SK-N-SH (cell line): Measurements from ENCODE around the gene ARHGDIG. TPM values are rescaled to one million over a fixed set of nuclear protein-coding genes. Genes with fewer than 3 reads are reported as not detected.

ENCODE experiments used
- CTCF ChIA-PET: fragments of 300-600, 350-600 bp; formaldehyde crosslinking; extraction: SDS; loops from one replicate; lab custom pipeline; 2021; lab: Yijun Ruan, JAX
- POLR2A ChIA-PET: fragments of 350-600 bp; sonication (Branson Sonifier 250); formaldehyde crosslinking; extraction: SDS; loops from one replicate; lab custom pipeline; 2020; ENCODE audit warnings: antibody characterized with exemption, inconsistent platforms; lab: Yijun Ruan, JAX
- DNase-seq: peaks from one replicate; pipeline ENCODE4 v3.0.0; 2012
- H2AFZ ChIP-seq: fragments of 200-600 bp; sonication (generic); 2 replicates; pipeline ENCODE4 v1.8.1; 2016; ENCODE audit warnings: antibody characterized with exemption, mild to moderate bottlenecking, low read depth
- H3F3A ChIP-seq: fragments of 200-600 bp; sonication (generic); replicated peaks from 2 replicates; pipeline ENCODE3; 2016; ENCODE audit warnings: antibody characterized with exemption, mild to moderate bottlenecking; ENCODE audit not compliant: insufficient read depth
- H3K27ac ChIP-seq, 2 experiments: fragments of 200-500 bp in 1 of 2; fragments of 200-600 bp in 1 of 2; sonication (Bioruptor generic) in 1 of 2; sonication (generic), shearing (Covaris generic) in 1 of 2; 2 replicates each; pipeline versions ENCODE4 v1.5.1 to v1.6.1; 2014 to 2016; ENCODE audit warnings: low read depth in 2 of 2, inconsistent platforms in 1 of 2, low read length in 1 of 2, mild to moderate bottlenecking in 1 of 2, mixed read lengths in 1 of 2
- H3K27me3 ChIP-seq: fragments of 200-600 bp; sonication (generic), shearing (Covaris generic); 2 replicates; pipeline ENCODE4 v1.6.1; 2016; ENCODE audit warnings: mixed run types; ENCODE audit not compliant: insufficient read depth
- H3K36me3 ChIP-seq, 2 experiments: fragments of 200-500 bp in 1 of 2; fragments of 200-600 bp in 1 of 2; sonication (Bioruptor generic) in 1 of 2; sonication (generic) in 1 of 2; replicated peaks in 1 of 2; 2 replicates each; pipeline versions ENCODE3 to v1.5.1; 2014 to 2016; ENCODE audit warnings: low read length in 1 of 2, mild to moderate bottlenecking in 1 of 2; ENCODE audit not compliant: insufficient read depth in 2 of 2, control insufficient read depth in 1 of 2
- H3K4me1 ChIP-seq, 2 experiments: fragments of 200-500 bp in 1 of 2; fragments of 200-600 bp in 1 of 2; sonication (Bioruptor generic) in 1 of 2; sonication (generic), shearing (Covaris generic) in 1 of 2; 2 replicates each; pipeline versions ENCODE4 v1.5.1 to v1.6.1; 2014 to 2016; ENCODE audit warnings: low read depth in 1 of 2, low read length in 1 of 2, mixed run types in 1 of 2; ENCODE audit not compliant: insufficient read depth in 2 of 2, control insufficient read depth in 1 of 2
- H3K4me2 ChIP-seq: fragments of 200-600 bp; sonication (generic), shearing (Covaris generic); 2 replicates; pipeline ENCODE4 v1.6.1; 2017; ENCODE audit warnings: mixed run types
- H3K4me3 ChIP-seq, 2 experiments: fragments of 200-500 bp in 1 of 2; fragments of 200-600 bp in 1 of 2; sonication (Bioruptor generic) in 1 of 2; sonication (generic), shearing (Covaris generic) in 1 of 2; 2 replicates each; pipeline versions ENCODE4 v1.5.1 to v1.8.1; 2014 to 2016; ENCODE audit warnings: low read depth in 2 of 2, inconsistent platforms in 1 of 2, low read length in 1 of 2, mild to moderate bottlenecking in 1 of 2, mixed read lengths in 1 of 2, moderate library complexity in 1 of 2
- H3K79me2 ChIP-seq: fragments of 200-600 bp; sonication (generic); 2 replicates; pipeline ENCODE4 v1.8.1; 2017; ENCODE audit warnings: mild to moderate bottlenecking; ENCODE audit not compliant: insufficient read depth
- H3K9ac ChIP-seq: fragments of 200-600 bp; sonication (generic); 2 replicates; pipeline ENCODE4 v1.6.1; 2017; ENCODE audit warnings: mixed run types
- H3K9me2 ChIP-seq: fragments of 200-600 bp; sonication (generic); 2 replicates; pipeline ENCODE4 v1.6.1; 2017; ENCODE audit warnings: mixed run types
- H3K9me3 ChIP-seq: fragments of 200-600 bp; sonication (generic); 2 replicates; pipeline ENCODE4 v1.6.1; 2017; ENCODE audit warnings: mixed run types, mild to moderate bottlenecking, moderate library complexity
- H4K20me1 ChIP-seq: fragments of 200-600 bp; sonication (generic); 2 replicates; pipeline ENCODE4 v1.6.1; 2017; ENCODE audit warnings: mild to moderate bottlenecking, mixed run types; ENCODE audit not compliant: insufficient read depth
- CHD2 ChIP-seq: fragments of 150-350 bp; IDR thresholded peaks from 2 replicates; pipeline ENCODE4 v1.6.1; 2018; ENCODE audit warnings: low read length; ENCODE audit not compliant: partially characterized antibody
- EZH2phosphoT487 ChIP-seq: fragments of 200-600 bp; sonication (generic); IDR thresholded peaks from 2 replicates; pipeline ENCODE4 v1.6.1; 2017; ENCODE audit warnings: low read depth, mixed run types, mild to moderate bottlenecking, antibody characterized with exemption, moderate library complexity, borderline replicate concordance
- FOSL2 ChIP-seq: IDR thresholded peaks from 2 replicates; pipeline ENCODE4 v1.4.0; 2012; ENCODE audit warnings: low read depth, mild to moderate bottlenecking, moderate library complexity, borderline replicate concordance
- MEF2A ChIP-seq: IDR thresholded peaks from 2 replicates; pipeline ENCODE4 v1.4.0; 2012; ENCODE audit warnings: low read depth, borderline replicate concordance
- MXI1 ChIP-seq: IDR thresholded peaks from 2 replicates; pipeline ENCODE4 v1.6.1; 2012; ENCODE audit warnings: mild to moderate bottlenecking, low read depth, low read length, improper control_type of control experiment
- RCOR1 ChIP-seq: fragments of 150-350 bp; IDR thresholded peaks from 2 replicates; pipeline ENCODE4 v1.6.1; 2017; ENCODE audit warnings: antibody characterized with exemption, low read length
- RFX5 ChIP-seq: IDR thresholded peaks from 2 replicates; pipeline ENCODE4 v1.6.1; 2012; ENCODE audit warnings: mild to moderate bottlenecking, improper control_type of control experiment, low read length
- RXRA ChIP-seq: IDR thresholded peaks from 2 replicates; pipeline ENCODE4 v1.4.0; 2012; ENCODE audit warnings: low read depth, mild to moderate bottlenecking, borderline replicate concordance
- SMC3 ChIP-seq: IDR thresholded peaks from 2 replicates; pipeline ENCODE4 v1.6.1; 2012; ENCODE audit warnings: low read depth, low read length, improper control_type of control experiment
- TAF1 ChIP-seq: IDR thresholded peaks from 2 replicates; pipeline ENCODE4 v1.6.1; 2012; ENCODE audit warnings: low read depth, mild to moderate bottlenecking, low read length, moderate library complexity, borderline replicate concordance
- USF1 ChIP-seq: IDR thresholded peaks from 2 replicates; pipeline ENCODE4 v1.4.0; 2012; ENCODE audit warnings: low read depth, borderline replicate concordance
- YY1 ChIP-seq: IDR thresholded peaks from 2 replicates; pipeline ENCODE4 v1.4.0; 2012; ENCODE audit warnings: low read depth, mild to moderate bottlenecking
- WGBS: methylation state at CpG from one replicate; pipeline ENCODE4 v1.1.6; 2017; ENCODE audit warnings: low lambda C conversion rate; 5-methylcytosine and 5-hydroxymethylcytosine counted together
- polyA plus RNA-seq, 3 experiments: library from polyadenylated mRNA; depleted of rRNA; stranded (reverse); fragments of >200 nt; gene quantifications; 2 replicates each; pipeline ENCODE4 v1.2.3, GENCODE V29; 2012
- TF ChIP-seq, protein P1 (sequence below): fragments of 200-600 bp; sonication (generic); IDR thresholded peaks from 2 replicates; pipeline ENCODE4 v1.6.1; 2017; ENCODE audit warnings: antibody characterized with exemption, mild to moderate bottlenecking, moderate library complexity

Gene ARHGDIG
- polyA plus RNA-seq, 1 of the 3 experiments (the other 2 are of a cell fraction) = 4.8 TPM

GRCh38 chr16:307691-308312 lies 27.4 kb downstream of the ARHGDIG start:
- 92% methylated on average over 15 of the region's 21 CpGs for WGBS
- H4K20me1 ChIP-seq = no peaks in the 10 kb centered on the region
- no peaks in the 10 kb centered on the region for H3K79me2 ChIP-seq
- ChIA-PET CTCF (no interaction called here), POLR2A (no interaction called here)
- no peaks in the 10 kb centered on the region for H3F3A ChIP-seq
- H3K4me1 ChIP-seq = no peaks in the 10 kb centered on the region
- no peak for DNase-seq
- no peaks in the 10 kb centered on the region for H3K27me3 ChIP-seq
- no peak overlapping the region for H3K27ac ChIP-seq
- H3K9me3 ChIP-seq = no peaks in the 10 kb centered on the region
- H3K4me3 ChIP-seq = no peak overlapping the region
- no peak overlapping the region for H3K4me2 ChIP-seq
- no peak overlapping the region for H2AFZ ChIP-seq
- H3K9me2 ChIP-seq = no peaks in the 10 kb centered on the region
- TF ChIP-seq SMC3 (no peak), RCOR1 (no peak), MEF2A (no peak), MXI1 (no peak), RFX5 (no peak), USF1 (no peak), YY1 (no peak)
- no peak overlapping the region for H3K9ac ChIP-seq
- H3K36me3 ChIP-seq = peaks cover 0 to 31% of the 10 kb centered on the region in 2 experiments

DNA sequence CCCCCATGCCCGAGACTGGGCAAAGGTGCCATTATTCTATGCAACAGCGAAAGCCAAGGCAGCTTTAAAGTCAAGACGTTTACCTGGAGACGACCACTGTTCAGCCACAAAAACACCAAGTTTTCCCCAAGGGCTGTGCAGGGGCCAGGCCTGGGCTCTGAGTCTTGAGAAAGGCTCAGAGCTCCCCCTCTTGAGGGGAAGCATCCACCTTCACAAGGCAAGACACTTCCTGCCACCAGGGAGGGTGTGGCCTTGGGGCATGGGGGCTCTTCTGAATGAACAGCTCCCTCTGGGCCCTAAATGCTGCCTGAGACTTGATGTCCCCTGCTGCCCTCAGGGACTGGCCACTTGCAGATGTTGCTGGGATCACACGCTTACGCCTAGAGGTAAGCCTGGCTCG lies 29.1 kb downstream of the ARHGDIG start:
- Histone ChIP-seq H3K9me3 (no peaks in the 10 kb centered on the region), H2AFZ (no peak overlapping the region), H3F3A (no peaks in the 10 kb centered on the region), H3K4me1 (peaks cover 0 to 4% of the 10 kb centered on the region in 2 experiments; a peak in 1 of 4 replicates), H3K4me3 (no peak overlapping the region), H4K20me1 (no peaks in the 10 kb centered on the region), H3K9ac (no peak overlapping the region), H3K27ac (no peak overlapping the region), H3K27me3 (no peaks in the 10 kb centered on the region), H3K4me2 (no peak overlapping the region), H3K36me3 (peaks cover 0 to 42% of the 10 kb centered on the region in 2 experiments), H3K9me2 (no peaks in the 10 kb centered on the region), H3K79me2 (no peaks in the 10 kb centered on the region)
- ChIA-PET CTCF (no interaction called here), POLR2A (no interaction called here)
- no peak for DNase-seq
- TF ChIP-seq YY1 = no peak
- TF ChIP-seq EZH2phosphoT487 = no peak
- TF ChIP-seq CHD2 = no peak
- TF ChIP-seq, protein P1, sequence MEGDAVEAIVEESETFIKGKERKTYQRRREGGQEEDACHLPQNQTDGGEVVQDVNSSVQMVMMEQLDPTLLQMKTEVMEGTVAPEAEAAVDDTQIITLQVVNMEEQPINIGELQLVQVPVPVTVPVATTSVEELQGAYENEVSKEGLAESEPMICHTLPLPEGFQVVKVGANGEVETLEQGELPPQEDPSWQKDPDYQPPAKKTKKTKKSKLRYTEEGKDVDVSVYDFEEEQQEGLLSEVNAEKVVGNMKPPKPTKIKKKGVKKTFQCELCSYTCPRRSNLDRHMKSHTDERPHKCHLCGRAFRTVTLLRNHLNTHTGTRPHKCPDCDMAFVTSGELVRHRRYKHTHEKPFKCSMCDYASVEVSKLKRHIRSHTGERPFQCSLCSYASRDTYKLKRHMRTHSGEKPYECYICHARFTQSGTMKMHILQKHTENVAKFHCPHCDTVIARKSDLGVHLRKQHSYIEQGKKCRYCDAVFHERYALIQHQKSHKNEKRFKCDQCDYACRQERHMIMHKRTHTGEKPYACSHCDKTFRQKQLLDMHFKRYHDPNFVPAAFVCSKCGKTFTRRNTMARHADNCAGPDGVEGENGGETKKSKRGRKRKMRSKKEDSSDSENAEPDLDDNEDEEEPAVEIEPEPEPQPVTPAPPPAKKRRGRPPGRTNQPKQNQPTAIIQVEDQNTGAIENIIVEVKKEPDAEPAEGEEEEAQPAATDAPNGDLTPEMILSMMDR = no peak
- TF ChIP-seq TAF1 = no peak
- TF ChIP-seq FOSL2 = no peak
- TF ChIP-seq USF1 = no peak
- no peak for TF ChIP-seq RXRA
- WGBS = 77% methylated on average over 4 of the region's 7 CpGs
